HepG2 (cell line): ENCODE data around the gene ZNF669. TPM values are rescaled to one million over a fixed set of nuclear protein-coding genes. Genes with fewer than 3 reads are reported as not detected.
A peak's percentile ranks its signal among the peaks of the same experiment; 100 is the strongest.

Experiments used
- CENPX ChIP-seq: sonication (generic); formaldehyde crosslinking; IDR thresholded peaks from 2 replicates; pipeline ENCODE4 v1.9.0; 2021; ENCODE audit warnings: mild to moderate bottlenecking, missing genetic modification reagents, moderate library complexity
- HNRNPH1 ChIP-seq: fragments of 200-400 bp; formaldehyde crosslinking; optimal IDR thresholded peaks from 2 replicates; pipeline ENCODE3; 2017; ENCODE audit warnings: mild to moderate bottlenecking, low read depth, low read length
- JUNB ChIP-seq: sonication (generic); formaldehyde crosslinking; IDR thresholded peaks from 2 replicates; pipeline ENCODE4 v1.8.0; 2022; ENCODE audit warnings: missing genetic modification reagents, mild to moderate bottlenecking, borderline replicate concordance
- MBD4 ChIP-seq: IDR thresholded peaks from 2 replicates; pipeline ENCODE4 v1.6.1; 2012; ENCODE audit warnings: low read length, inconsistent platforms, borderline replicate concordance
- MEF2D ChIP-seq: sonication (generic); formaldehyde crosslinking; IDR thresholded peaks from 2 replicates; pipeline ENCODE4 v1.5.1; 2020; ENCODE audit warnings: mild to moderate bottlenecking, missing genetic modification reagents
- NR2F6 ChIP-seq, 2 experiments: IDR thresholded peaks; 2 replicates each; pipeline ENCODE4 v1.6.1; 2016; ENCODE audit warnings: antibody characterized with exemption in 1 of 2, mild to moderate bottlenecking in 1 of 2
- PAWR ChIP-seq: sonication (generic); formaldehyde crosslinking; IDR thresholded peaks from 2 replicates; pipeline ENCODE4 v1.4.0; 2020; ENCODE audit warnings: missing genetic modification reagents, mild to moderate bottlenecking, borderline replicate concordance
- PCBP1 ChIP-seq: fragments of 200-400 bp; formaldehyde crosslinking; IDR thresholded peaks from 2 replicates; pipeline ENCODE4 v1.6.1; 2017; ENCODE audit warnings: mild to moderate bottlenecking, low read depth, low read length, borderline replicate concordance
- PHF5A ChIP-seq: IDR thresholded peaks from one replicate; pipeline ENCODE4 v1.6.1; 2018; ENCODE audit warnings: low read depth, missing genetic modification reagents; ENCODE audit not compliant: unreplicated experiment
- REL ChIP-seq: sonication (generic); formaldehyde crosslinking; conservative IDR thresholded peaks from 2 replicates; pipeline ENCODE4 v1.8.0; 2022; ENCODE audit warnings: mild to moderate bottlenecking, missing genetic modification reagents, moderate library complexity
- RXRA ChIP-seq: sonication (generic); formaldehyde crosslinking; IDR thresholded peaks from 2 replicates; pipeline ENCODE4 v1.5.1; 2020; ENCODE audit warnings: missing genetic modification reagents
- SIN3A ChIP-seq: IDR thresholded peaks from 2 replicates; pipeline ENCODE4 v1.6.1; 2011; ENCODE audit warnings: low read depth, mild to moderate bottlenecking, control low read depth, low read length, borderline replicate concordance
- SKI ChIP-seq: fragments of 450-650 bp; IDR thresholded peaks from one replicate; pipeline ENCODE4 v1.6.1; 2018; ENCODE audit warnings: mild to moderate bottlenecking; ENCODE audit not compliant: partially characterized antibody
- TBX2 ChIP-seq: sonication (generic); formaldehyde crosslinking; IDR thresholded peaks from 2 replicates; pipeline ENCODE4 v1.5.0; 2020; ENCODE audit warnings: missing genetic modification reagents, mild to moderate bottlenecking, borderline replicate concordance
- TCF12 ChIP-seq, 2 experiments: fragments of 450-650 bp in 1 of 2; sonication (generic) in 1 of 2; formaldehyde crosslinking in 1 of 2; IDR thresholded peaks; 2 replicates each; pipeline versions ENCODE4 v1.6.1 to v1.8.0; 2017 to 2022; ENCODE audit warnings: antibody characterized with exemption in 1 of 2, mild to moderate bottlenecking in 1 of 2, missing genetic modification reagents in 1 of 2, moderate library complexity in 1 of 2
- ZNF224 ChIP-seq: sonication (generic); formaldehyde crosslinking; IDR thresholded peaks from 2 replicates; pipeline ENCODE4 v1.5.0; 2020; ENCODE audit warnings: mild to moderate bottlenecking, missing genetic modification reagents
- ZNF451 ChIP-seq: sonication (generic); formaldehyde crosslinking; IDR thresholded peaks from 2 replicates; pipeline ENCODE4 v1.5.0; 2020; ENCODE audit warnings: mild to moderate bottlenecking, missing genetic modification reagents
- ZNF510 ChIP-seq: sonication (generic); formaldehyde crosslinking; IDR thresholded peaks from 2 replicates; pipeline ENCODE4 v1.4.0; 2020; ENCODE audit warnings: low read depth, mild to moderate bottlenecking, missing genetic modification reagents
- ZNF567 ChIP-seq: sonication (generic); formaldehyde crosslinking; IDR thresholded peaks from 2 replicates; pipeline ENCODE4 v1.8.1; 2023; ENCODE audit warnings: mild to moderate bottlenecking, missing genetic modification reagents, borderline replicate concordance
- polyA plus RNA-seq, 8 experiments: library from polyadenylated mRNA; depleted of rRNA in 3 of 8; stranded (reverse) in 7 of 8; unstranded in 1 of 8; fragments of >200 nt; fragmentation: Illumina TruSeq in 4 of 8; extraction: Trizol in 4 of 8; gene quantifications; 2 replicates each; pipeline versions ENCODE4 v1.2.1 to v1.2.3, GENCODE V29; 2011 to 2016; ENCODE audit warnings: low read depth in 4 of 8, missing spikeins in 1 of 8, mixed read lengths in 1 of 8; ENCODE audit not compliant: insufficient read depth in 1 of 8
- total RNA-seq, 5 experiments: library from RNA; depleted of rRNA; stranded (reverse); fragments of >200 nt; fragmentation: Illumina TruSeq; extraction: Trizol; gene quantifications; 2 replicates each; pipeline ENCODE4 v1.2.3, GENCODE V29; 2016; ENCODE audit warnings: low read depth in 1 of 5
- TF ChIP-seq, protein P1 (sequence below): sonication (generic); formaldehyde crosslinking; IDR thresholded peaks from 2 replicates; pipeline ENCODE4 v1.4.0; 2020; ENCODE audit warnings: missing genetic modification reagents, low read depth, mild to moderate bottlenecking, borderline replicate concordance
- TF ChIP-seq, protein P2 (sequence below): IDR thresholded peaks from 2 replicates; pipeline ENCODE4 v1.6.1; 2016; ENCODE audit warnings: control low read depth

The ZNF669 gene
- total and polyA plus RNA-seq, 2 of the 13 experiments (the other 11 are each of a cell fraction or from before 2014, with no cell fraction given): 3.1 to 14.6 TPM

DNA sequence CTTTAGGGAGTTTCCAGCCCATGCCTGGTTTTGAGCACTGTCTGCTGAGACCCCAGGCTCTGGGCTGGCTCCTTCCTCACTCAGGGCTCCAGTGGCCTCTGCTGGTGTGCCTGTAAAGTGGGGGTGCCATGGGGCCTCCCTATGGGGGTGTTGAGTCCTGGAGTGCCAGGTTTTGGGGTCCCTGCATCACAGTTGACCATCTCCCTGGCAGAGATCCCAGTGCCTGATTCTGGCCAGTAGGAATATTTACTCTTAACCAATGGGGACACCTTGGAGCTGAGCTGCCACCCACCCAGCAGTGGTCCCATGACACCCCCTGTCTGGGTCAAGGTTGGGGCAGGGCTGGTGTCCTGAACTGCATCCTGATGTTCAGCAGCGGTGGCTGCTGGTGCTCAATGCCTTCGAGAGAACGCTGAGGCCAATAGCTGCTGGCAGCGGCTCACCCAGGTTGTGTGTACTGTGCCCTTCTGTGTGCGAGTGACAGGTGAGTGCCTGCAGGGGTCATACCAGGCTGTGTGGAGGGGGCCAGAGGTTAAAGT is 9.6 kb upstream of the ZNF669 start (continued):
- TF ChIP-seq SIN3A (no peak), PCBP1 (no peak), ZNF224 (CRISPR knock-in tag) (no peak), TCF12 (IDR thresholded peaks at IDR 0.05) (no peak), TCF12 (CRISPR knock-in tag; IDR thresholded peaks at IDR 0.05) (no peak), TBX2 (CRISPR knock-in tag) (0 out of 2 replicates have a peak, but pooled peaks have one; percentile 33), MEF2D (CRISPR knock-in tag) (no peak), MBD4 (no peak), PAWR (CRISPR knock-in tag) (no peak), JUNB (CRISPR knock-in tag) (no peak), ZNF510 (no peak), SKI (no peak), CENPX (CRISPR knock-in tag) (no peak), ZNF451 (no peak), RXRA (0 out of 2 replicates have a peak, but pooled peaks have one; percentile 36), REL (CRISPR knock-in tag) (no peak), PHF5A (CRISPR knock-in tag) (no peak), ZNF567 (no peak), NR2F6 (IDR thresholded peaks at IDR 0.05) (peak; percentile 34; the same call in 1 of the 2 replicates), NR2F6 (CRISPR knock-in tag; IDR thresholded peaks at IDR 0.05) (peak; percentile 50; the same call in 1 of the 2 replicates), HNRNPH1 (no peak)
- TF ChIP-seq, protein P1, sequence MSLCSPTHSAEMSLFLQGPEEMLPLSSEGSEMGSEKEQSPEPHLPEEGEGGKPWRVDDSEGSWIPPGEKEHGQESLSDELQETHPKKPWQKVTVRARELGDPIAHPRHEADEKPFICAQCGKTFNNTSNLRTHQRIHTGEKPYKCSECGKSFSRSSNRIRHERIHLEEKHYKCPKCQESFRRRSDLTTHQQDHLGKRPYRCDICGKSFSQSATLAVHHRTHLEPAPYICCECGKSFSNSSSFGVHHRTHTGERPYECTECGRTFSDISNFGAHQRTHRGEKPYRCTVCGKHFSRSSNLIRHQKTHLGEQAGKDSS (CRISPR knock-in tag): peak; percentile 86
- TF ChIP-seq, protein P2, sequence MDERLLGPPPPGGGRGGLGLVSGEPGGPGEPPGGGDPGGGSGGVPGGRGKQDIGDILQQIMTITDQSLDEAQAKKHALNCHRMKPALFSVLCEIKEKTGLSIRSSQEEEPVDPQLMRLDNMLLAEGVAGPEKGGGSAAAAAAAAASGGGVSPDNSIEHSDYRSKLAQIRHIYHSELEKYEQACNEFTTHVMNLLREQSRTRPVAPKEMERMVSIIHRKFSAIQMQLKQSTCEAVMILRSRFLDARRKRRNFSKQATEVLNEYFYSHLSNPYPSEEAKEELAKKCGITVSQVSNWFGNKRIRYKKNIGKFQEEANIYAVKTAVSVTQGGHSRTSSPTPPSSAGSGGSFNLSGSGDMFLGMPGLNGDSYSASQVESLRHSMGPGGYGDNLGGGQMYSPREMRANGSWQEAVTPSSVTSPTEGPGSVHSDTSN: no peak
- TF ChIP-seq, all 625 proteins: peak for 18
